ENCODE measurements around the gene TAF1B.

The TAF1B gene

DNA sequence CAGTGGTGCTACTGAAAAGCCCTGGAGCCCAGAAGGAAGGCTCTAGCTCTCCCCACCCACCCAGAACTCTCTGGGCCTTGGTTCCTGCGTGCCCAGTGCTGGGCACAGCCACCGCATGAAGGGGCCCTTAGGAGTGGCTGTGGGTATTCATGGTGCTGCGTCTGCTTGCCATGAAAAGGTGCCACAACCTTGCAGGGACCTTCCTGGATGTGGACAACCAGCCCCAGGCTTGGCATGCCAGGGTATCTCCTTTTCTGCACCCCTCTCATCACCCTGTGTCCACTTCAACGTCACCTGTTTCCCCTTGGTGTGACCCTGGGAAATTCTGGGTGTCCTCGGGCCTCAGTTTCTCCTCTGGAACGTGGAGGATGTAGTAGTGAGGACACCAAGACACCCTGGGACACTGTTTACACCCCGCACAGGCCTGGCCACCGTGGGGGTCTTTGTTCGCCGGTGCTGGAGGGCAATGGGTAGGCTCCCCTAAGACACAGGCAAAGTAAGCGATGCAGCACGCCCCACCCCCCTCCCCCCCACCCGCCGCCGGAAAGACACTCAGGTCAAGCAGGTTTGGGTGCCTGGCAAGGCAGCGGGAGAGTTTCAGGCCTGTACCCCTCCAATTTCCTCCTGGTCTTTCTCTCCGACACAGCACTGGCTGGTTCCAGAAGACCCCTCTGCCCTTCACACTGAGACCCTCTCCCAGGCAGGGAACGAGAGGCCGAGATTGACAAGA, 34.8 kb upstream of the TAF1B start:
- no peak for DNase-seq

DNA sequence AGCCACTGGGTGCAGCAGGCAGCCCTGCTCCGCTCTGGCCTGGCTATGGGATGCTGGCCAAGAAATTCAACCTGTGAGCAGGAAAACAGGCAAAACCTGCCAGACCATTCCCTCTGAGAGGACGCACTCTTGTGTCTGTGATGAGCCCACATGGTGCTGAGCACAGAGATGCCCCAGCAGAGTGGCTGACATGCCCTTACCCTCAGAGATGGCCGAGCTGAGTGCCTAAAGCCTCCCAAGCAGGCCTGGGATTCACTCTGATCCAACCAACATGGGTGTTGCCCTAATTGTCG, 34.3 kb upstream of the TAF1B start:
- DNase-seq = peak; percentile 89

DNA sequence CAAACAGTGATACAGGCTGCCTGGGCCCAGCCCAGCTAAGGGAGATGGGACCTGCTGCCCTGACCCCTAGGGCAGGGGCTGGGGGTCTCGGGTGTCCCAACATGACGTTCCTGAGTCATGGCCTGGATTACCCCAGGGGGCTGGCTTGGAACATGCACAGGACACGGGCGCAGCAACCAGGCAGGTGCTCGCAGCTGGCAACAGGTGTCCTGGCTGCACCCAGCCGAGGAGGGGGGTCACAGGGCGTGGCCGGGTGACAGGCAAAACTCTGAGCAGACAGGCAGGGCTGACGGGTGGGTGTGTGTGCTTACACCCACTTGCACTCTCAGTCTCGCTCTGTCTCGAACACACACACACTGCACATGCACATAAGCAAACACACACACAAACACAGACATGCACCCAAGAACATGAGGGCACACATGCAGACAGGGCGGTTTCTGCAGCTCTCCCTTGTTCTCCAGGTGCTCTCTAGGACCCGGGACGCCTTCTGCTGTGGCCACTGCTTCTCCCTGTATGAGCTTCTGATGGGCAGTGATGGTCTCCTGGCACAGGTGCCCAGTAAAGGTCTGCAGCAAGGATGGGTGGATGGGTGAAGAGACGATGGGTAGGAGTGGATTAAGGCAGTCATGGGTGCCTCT, 33.7 kb upstream of the TAF1B start:
- peak; percentile 68 for DNase-seq

DNA sequence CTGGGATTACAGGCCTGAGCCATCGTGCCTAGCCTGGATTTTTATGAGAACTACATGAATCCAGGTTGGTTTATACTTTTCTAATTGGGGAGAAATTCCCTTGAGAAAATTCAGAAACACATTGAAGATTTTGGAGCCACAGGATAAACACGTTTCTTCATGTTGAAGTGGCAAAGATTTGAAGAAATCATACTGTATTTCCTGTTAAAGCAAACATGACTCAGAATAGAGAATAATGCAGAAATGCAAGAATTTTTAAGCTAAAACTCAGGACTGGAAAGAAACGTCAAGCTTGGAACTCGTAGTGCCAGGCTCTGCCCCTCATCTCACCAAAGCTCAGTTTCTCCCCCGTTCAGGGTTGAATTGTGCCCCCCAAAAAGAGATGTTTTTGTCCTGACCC, 32.1 kb upstream of the TAF1B start:
- no peak for DNase-seq

DNA sequence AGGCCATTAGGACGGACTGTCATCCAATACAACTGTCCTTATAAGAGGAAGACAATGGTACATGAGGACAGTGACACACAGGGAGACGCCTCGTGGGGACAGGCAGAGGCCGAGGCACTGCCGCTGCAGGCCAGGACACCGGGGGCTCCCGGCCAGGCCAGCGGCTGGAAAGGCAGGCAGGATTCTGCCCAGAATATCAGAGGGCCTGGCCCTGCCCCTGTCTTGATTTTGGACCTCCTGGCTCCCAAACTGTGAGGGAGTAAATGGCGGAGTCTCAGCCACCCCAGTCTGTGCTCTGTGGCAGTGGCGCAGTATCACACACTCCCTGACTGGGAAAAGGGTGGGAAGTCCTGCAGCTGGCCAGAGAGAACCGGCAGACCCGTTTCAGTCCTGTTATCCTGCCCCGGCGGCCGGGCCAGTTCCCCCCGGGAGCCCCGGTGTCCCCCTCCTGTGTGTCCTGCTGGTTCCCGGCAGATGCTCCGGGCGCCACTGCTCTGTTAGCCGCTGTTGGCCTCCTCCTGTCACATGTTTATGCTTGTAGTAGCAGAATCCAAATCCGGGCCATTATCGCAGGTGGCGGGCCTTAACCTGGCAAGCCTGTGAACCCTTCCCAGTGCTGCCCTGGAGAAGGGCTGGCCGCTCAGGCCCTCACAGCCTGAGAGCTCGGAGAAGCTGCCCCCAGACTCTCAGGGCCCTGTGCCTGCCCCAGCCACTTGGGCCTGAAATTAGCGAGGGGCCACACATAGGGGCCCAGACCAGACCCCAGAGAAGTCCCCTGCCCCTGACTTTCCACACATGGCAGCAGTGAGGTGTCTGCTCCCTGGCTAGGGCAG, 31.4 kb upstream of the TAF1B start:
- no peak for DNase-seq

DNA sequence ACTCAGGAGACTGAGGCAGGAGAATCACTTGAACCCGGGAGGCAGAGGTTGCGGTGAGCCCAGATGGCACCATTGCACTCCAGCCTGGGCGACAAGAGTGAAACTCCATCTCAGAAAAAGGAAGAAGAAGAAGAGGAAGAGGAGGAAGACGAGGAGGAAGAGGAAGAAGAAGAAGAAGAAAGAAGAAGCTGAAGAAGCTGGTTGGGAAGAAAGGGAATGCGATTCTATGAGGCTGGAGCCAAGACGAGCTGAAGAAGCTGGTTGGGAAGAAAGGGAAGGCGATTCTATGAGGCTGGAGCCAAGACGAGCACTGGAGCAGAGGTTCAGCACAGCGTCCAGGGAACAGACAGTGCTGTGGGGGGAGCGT, 30.3 kb upstream of the TAF1B start:
- no peak for DNase-seq

DNA sequence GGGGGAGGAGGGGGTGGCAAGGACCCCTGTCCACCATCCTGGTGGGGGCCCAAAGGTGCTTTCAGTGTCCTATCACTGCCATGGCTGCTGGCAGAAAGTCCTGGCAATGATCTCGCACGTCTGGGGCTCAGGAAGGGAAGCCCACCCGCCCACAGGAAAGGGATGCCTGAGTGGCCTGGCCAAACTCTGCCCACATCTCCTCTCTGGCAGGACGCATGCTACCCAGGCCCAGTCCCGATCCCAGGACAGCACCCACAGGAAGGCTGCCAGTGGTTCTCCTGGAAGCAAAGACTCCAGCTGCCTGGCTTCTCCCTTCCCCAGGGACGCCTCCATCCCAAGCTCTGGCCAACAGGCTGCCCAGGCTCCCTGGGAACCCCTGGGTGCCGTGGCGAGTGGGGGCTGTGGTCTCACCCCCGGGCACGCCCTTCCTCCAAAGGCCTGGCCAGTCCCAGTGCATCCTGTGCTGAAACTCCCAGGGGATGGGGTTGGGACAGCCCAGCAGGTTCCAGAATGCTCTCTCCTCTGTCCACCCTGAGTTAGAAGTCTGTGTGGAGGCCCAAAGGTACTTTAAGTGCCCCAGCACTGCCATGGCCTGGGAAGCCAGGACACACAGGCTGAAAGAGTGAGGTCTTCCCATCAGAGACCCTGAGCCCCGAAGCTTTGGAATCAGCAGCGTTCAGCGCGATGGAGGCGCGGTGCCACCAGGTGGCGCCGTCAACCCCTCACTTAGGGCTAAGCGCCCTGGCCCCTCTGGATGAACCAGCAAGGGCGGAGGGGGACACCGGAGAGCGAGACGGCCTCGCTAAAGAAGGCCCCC, 29.8 kb upstream of the TAF1B start:
- peak; percentile 60 for DNase-seq

DNA sequence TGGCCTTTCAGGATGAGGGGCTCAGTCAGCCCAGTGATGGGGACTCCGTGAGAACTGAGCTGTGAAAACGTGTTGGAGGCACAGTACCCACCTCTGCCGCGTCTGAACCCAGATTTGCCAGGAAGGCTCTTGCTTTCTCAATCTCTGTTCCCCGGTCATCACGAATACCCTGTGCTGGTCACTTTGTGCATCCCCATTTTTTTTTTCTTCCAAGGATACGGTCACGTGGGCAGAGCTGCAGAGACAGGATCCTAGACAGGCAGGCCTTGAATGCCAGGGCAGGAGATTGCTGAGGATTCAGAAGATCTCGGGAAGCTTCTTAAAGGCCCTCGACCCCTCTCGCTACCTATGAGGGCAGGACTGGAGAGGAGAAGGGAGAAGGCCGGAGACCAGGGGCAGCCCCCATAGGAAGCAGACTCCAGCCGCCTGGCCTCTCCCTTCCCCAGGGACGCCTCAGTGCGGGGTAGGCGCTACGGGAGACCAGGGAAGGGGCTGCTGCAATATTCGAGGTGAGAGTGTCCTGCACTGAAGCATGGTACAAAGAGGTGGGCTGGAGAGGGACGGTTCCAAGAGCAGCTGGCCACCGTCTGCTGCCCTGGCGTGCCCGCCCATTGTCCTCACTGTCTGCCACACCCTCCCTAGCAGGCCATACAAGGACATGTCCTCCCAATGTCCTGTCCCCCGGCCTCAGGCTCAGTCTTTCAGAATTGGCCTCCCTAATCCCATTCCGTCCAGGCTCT, 29.0 kb upstream of the TAF1B start:
- no peak for DNase-seq

DNA sequence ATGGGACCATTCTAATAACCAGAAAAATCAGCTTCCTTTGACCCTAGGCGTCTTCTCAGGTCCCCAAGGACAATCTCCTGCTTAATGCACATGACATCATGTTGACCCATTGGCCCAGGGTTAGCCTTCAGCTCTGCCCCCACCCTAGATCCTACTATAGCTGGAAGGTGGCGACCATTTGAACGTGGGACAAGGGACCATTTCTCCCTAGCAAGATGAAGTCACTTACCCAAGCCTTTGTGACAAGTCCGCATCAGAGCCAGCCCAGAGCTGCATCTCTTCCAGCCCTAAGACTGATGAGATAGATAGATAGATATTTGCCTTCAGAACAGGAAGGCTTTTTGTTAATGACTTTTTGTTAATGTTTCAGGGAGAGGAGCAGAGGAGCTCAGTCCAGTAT, 28.2 kb upstream of the TAF1B start:
- no peak for DNase-seq

DNA sequence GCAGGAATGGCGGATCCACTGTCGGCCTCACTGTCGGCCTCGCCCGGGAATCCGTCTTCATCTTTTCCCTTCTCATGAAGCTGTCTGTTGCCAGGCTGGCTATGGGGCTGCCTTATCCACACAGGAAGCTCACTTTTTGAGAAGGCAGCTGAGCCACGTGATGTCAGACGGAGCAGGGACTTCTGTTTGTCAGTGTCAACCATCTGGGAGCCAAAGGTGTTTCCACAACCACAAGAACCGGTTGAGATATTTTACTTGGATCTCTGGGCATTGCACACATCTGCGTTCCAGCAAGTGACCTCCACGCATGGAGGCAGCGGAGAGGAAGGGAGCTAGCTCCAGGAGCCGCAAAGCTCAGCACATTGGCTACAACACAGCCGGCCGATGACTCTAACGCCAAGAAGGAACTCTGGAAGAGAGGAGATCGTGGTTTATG, 27.4 kb upstream of the TAF1B start:
- no peak for DNase-seq

DNA sequence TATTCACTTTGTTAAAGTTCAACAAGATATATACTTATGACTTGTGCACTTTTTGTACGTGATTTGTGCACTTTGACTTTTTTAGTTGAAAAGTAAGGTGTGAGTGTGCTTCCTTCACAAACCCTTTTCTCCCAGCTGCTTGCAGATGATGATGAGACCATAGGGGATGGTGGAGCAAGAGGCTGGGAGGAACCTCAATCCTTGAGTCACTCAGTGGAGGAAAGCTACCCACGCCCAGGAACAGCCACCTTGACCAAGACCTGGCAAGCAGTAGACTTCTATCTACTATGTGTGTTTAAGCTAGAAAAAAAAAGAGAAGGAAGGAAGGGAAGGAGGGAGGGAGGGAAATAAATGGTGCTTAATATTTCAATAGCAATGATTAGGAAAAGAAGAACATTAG, 25.2 kb upstream of the TAF1B start:
- DNase-seq = no peak

DNA sequence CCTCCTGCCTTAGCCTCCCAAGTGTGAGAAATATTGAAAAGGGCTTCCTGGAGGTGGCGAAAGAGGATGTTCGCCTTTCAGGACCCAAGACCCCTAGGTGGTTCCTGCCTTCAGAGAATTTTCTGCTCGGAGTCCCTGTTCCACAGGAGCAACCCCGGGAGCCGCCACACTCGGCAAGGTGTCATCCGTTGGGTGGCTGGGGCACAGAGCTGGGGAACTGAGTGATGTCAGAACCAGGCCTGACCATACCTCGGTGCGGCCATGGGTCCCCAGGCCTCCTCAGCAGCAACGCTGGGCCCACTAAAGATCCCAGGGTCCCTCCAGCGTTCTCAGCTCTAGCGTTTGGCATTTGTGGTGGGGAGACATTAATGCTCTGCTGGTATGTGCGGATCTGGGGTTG, 23.7 kb upstream of the TAF1B start:
- DNase-seq = no peak

DNA sequence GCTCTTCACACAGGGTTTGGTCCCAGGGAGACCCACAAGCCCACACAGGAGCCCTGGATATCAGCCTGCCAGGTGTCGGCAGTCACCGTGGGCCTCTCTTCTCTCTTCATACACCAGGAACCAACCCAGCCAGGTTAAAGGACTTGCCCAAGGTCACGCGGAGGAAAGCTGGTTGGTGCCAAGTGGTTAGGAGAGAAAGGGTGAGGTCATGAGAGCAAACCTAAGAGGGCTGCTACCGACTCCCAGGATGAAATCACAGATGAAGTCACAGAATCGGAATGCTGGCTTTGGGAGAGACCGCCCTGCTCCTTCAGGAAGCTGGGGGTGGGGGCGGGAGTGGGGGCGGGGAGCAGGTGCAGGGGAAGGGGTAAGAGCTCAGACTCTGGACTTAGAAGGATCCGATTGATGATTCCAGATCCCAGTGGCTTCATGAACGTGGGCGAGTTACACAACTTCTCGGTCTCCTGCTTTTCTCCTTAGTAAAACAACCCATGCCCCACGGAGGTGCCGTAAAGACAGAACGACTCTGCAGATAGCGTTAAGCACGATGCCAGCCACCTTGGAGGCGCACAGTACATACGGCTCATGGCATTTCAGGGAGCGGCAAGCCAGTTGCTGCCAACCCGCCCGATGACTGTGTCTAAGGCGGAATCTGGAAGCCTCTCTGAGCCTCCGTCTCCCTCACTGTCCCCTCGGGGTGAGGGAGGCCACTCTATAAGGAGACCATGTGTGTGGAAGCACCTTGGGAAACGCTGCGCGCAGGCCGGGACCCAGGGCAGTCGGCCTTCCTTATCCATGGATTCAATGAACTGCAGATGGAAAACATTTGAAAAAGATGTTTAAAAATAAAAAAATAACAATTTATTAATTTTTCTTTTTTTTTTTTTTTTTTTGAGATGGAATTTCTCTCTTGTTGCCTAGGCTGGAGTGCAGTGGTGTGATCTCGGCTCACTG, 23.0 kb upstream of the TAF1B start:
- no peak for DNase-seq

DNA sequence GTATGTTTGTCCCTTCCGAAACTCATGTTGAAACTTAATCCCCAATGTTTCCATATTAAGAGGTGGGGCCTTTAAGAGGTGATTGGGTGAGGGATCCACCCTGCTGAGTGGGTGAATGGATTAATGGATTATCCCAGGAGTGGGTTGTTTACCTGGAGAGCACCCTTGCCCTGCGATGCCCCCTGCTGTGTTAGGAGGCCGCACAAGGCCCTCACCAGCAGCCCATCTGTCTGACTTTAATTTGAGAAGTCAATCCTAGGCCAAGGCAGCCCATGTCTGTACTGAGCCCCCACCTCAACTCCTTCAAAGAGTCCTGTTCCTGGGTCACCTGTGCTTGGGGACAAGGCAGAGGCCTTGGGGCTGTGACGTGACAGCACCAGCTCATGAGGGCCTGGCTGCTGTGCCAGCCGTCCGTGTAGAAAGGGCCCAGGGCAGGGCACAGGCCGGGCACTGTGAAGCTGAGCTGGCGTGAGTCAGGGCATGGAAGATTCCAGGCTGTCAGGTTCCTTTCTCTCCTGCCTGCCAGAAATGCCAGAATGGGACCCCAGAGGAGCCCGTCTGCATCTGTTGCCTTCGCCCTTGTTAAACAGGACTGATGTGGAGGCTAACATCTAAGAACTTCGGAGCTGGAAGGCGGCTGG, 21.3 kb upstream of the TAF1B start:
- peak; percentile 20 for DNase-seq

DNA sequence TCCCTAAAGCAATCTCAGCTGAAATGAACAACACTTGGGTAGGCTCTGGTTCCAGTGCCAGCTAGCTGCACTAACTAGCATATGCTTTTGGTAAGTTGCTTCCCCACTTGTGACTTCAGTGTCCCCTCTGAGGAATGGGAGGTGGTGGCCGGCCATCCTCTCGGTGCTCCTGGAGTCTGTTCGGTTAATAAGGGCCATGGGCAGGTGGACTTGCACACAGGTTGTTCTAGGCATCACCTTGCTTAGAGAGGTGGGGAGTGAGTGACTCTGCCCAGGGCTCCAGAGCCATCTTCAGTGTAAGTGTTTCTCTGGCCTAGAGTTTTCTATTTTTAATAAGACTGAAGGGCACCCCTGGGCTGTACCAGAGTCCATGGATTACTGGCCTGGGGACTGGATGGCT, 18.8 kb upstream of the TAF1B start:
- DNase-seq = no peak

DNA sequence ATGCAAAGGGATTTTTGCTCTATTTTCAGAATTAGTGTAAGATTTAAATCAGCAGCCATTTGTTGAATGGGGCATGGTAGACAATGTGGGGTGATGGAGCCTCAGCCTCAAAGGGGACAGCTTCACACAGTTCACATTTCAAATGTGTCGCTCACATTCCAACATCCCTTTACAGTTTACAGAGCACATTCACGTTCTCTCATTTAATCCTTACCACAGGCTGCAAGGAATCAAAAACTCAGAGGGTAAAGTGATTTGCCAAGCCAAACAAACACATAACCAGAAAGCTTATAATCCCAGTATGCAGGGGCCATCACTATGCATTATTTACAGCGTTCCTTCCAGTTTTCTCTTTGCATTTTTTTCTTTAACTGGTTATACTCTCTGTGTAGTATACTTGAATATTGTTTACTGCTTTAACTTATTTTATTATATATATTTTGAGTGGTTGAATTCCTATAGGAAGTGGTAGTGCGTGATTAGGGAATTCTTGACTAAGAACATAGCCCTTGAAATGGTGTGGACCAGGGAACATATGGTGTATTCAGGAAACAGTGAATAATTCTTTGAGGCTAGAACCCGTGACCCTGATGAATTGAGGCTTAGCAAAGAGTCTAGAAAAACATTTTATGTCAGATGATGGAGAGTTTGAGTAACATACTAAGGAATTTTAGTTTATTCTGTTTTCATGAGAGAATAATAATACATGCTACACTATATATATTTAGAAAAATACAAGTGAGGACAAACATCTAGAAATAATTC, 18.1 kb upstream of the TAF1B start:
- no peak for DNase-seq

DNA sequence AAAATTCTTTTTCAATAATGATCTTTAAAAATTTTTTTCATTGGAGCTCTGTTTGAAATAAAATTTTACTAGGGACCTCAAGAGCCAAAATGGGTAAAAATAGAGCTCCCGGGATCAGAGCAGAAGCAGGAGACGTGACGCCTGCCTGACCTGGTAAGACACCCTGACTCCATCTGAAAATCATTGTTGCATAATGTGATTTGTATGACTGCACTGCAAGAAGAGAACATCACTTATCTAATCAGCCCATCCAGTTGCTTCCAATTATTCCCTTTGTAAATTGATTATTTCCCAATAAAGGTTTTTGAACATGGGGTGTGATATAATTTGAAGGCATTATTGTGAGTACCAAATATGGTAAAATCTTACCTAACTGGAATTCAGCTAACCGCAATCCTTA, 17.1 kb upstream of the TAF1B start:
- DNase-seq = no peak

DNA sequence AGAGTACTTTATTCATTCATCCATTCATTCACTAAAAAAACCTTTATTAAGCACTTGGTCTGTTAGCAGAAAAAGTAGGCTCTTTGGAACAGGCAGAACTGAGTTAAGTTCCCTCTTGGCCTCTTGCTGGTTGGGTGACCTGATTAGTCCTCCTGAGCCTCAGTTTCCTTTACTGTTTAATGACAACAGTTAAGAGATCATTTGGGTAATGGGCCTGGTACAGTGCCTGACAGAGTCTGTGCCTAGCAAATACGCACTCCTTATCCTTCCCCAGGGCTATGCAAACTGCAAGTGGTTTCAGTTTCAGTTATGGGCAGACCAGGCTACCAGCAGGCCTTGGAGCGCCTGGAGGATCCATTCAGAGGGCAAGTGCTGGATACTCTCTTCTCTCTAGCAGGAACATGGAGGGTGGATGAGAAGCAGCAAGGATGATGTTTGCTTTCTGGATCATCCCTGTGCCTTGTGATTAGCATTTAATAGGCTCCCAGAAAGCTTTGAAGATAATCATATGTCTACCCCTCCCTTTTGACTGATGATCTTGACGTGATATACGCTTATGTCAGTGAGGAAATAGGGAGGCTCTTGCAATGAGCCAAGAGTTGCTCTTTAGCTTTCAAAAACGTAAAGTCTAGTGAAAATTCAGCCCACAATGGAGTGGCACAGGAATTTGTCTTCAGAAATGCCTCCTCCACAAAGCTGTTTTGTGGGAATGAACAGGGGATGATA, 12.4 kb upstream of the TAF1B start:
- no peak for DNase-seq

DNA sequence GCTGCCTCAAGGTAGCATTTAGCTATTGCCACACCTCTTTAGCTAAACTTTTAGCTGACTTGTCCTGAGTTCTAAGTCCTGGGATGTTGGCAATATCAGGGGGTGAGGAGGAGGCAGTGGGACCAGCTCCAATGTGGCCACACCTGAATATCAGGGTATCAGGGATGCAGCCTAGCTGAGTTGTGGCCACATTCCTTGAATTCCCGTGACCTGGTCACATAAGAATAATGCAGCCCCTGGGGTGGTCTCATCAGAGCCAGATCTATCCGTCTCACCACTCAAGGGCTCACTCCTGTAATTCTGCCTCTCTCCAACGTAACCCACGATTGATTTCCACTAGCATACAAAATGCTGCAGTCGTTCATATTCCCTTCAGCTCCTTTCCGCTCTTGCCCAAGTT, 11.6 kb upstream of the TAF1B start:
- DNase-seq = no peak

Data from NCI-H510A treated with DMSO at 0.1 percent for 48 hours (cell line).